Testis (tissue), 2 donors: ENCODE data around the gene ODAM.

ENCODE experiments used
- CTCF ChIP-seq, 3 experiments: fragments of 450-650 bp in 2 of 3; fragments of 200-600 bp in 1 of 3; sonication (generic) in 1 of 3; IDR thresholded peaks; one replicate each; pipeline ENCODE4 v1.5.1; 2016 to 2019; ENCODE audit warnings: antibody characterized with exemption in 3 of 3, mild to moderate bottlenecking in 2 of 3, moderate library complexity in 1 of 3
- POLR2A ChIP-seq: fragments of 450-650 bp; IDR thresholded peaks from one replicate; pipeline ENCODE4 v1.6.1; 2017; ENCODE audit warnings: antibody characterized with exemption, mild to moderate bottlenecking, moderate library complexity

GRCh38 chr4:70243091-70243490 is 47.6 kb downstream of the ODAM start:
- TF ChIP-seq CTCF (IDR thresholded peaks at IDR 0.05) (no peak), POLR2A (no peak)
